GM12865 (cell line): ENCODE measurements around the gene RECQL5.

Source experiments
- DNase-seq: peaks from one replicate; pipeline ENCODE4 v3.0.0; 2010; ENCODE audit warnings: low read depth
- H3K4me3 ChIP-seq: 2 replicates; pipeline ENCODE4 v1.5.1; 2011; ENCODE audit warnings: mild to moderate bottlenecking, low read depth, low read length, control low read depth
- CTCF ChIP-seq: IDR thresholded peaks from 2 replicates; pipeline ENCODE4 v1.5.1; 2011; ENCODE audit warnings: low read length, control low read depth, low read depth, inconsistent platforms; ENCODE audit not compliant: insufficient read depth; ENCODE audit errors: missing control alignments

The RECQL5 gene

GRCh38 chr17:75679706-75680211, 12.8 kb upstream of the RECQL5 start:
- no peak for DNase-seq
- no peak for TF ChIP-seq CTCF
- H3K4me3 ChIP-seq = no peak overlapping the region

- no peak overlapping the region for H3K4me3 ChIP-seq
- TF ChIP-seq CTCF = no peak
- no peak for DNase-seq
These were observed 9.5 kb upstream of the RECQL5 start for GRCh38 chr17:75676461-75676860.

GRCh38 chr17:75673487-75673886, 6.5 kb upstream of the RECQL5 start:
- H3K4me3 ChIP-seq = no peak overlapping the region
- TF ChIP-seq CTCF = no peak
- DNase-seq = no peak

- no peak for DNase-seq
- no peak overlapping the region for H3K4me3 ChIP-seq
- no peak for TF ChIP-seq CTCF
These were observed 5.1 kb upstream of the RECQL5 start for GRCh38 chr17:75672011-75672410.

GRCh38 chr17:75670868-75671267, 3.9 kb upstream of the RECQL5 start:
- TF ChIP-seq CTCF = no peak
- DNase-seq = no peak
- no peak overlapping the region for H3K4me3 ChIP-seq

- no peak for TF ChIP-seq CTCF
- peak overlapping the region; percentile 87 for H3K4me3 ChIP-seq
- DNase-seq = no peak
These were observed 1.5 kb upstream of the RECQL5 start for GRCh38 chr17:75668489-75668888.

GRCh38 chr17:75667825-75668224, 871 bp upstream of the RECQL5 start:
- H3K4me3 ChIP-seq = peak overlapping the region; percentile 87
- no peak for DNase-seq
- no peak for TF ChIP-seq CTCF
